CD4-positive, CD25-positive, alpha-beta regulatory T cell (primary cell): ENCODE measurements around the gene TMEM147. TPM values are rescaled to one million over a fixed set of nuclear protein-coding genes. Genes with fewer than 3 reads are reported as not detected.

Experiments used
- ATAC-seq, 2 donors: fragments of 150-1000 bp; cut with Tn5 transposase; one replicate each; pipeline ENCODE4 v1.10.0; 2021; ENCODE audit warnings: low read depth in 2 of 2, moderate number of reproducible peaks in 2 of 2, moderate library complexity in 1 of 2
- DNase-seq, 3 donors: peaks; one replicate each; pipeline versions ENCODE4 v3.0.0 to v3.0.0-alpha.2; 2012 to 2022; ENCODE audit warnings: mixed read lengths in 1 of 3
- H3K27ac ChIP-seq: one replicate; pipeline ENCODE4 v1.7.0; 2013; ENCODE audit warnings: mild to moderate bottlenecking, low read length; ENCODE audit not compliant: insufficient read depth, poor library complexity, severe bottlenecking
- H3K27me3 ChIP-seq: one replicate; pipeline ENCODE4 v1.7.0; 2013; ENCODE audit warnings: low read length; ENCODE audit not compliant: control insufficient read depth, insufficient read depth
- H3K36me3 ChIP-seq: one replicate; pipeline ENCODE4 v1.7.0; 2013; ENCODE audit warnings: mild to moderate bottlenecking, low read length, moderate library complexity; ENCODE audit not compliant: control insufficient read depth, insufficient read depth
- H3K4me1 ChIP-seq: 2 replicates; pipeline ENCODE4 v1.7.0; 2013; ENCODE audit warnings: mild to moderate bottlenecking, low read length; ENCODE audit not compliant: insufficient read depth, control insufficient read depth, poor library complexity, severe bottlenecking
- H3K4me3 ChIP-seq: one replicate; pipeline ENCODE4 v1.7.0; 2013; ENCODE audit warnings: low read depth, mild to moderate bottlenecking, low read length, moderate library complexity
- H3K9me3 ChIP-seq, 2 experiments: 1 replicate in 1 of 2; 2 replicates in 1 of 2; pipeline ENCODE4 v1.7.0; 2013; ENCODE audit warnings: low read length in 2 of 2, mild to moderate bottlenecking in 1 of 2, moderate library complexity in 1 of 2; ENCODE audit not compliant: control insufficient read depth in 2 of 2
- H3K27ac Mint-ChIP-seq, 3 donors: one replicate each; pipeline ENCODE4 v1.8.0; 2020 to 2022; ENCODE audit warnings: mild to moderate bottlenecking in 3 of 3, mixed read lengths in 3 of 3, moderate library complexity in 2 of 3
- H3K27me3 Mint-ChIP-seq: one replicate; pipeline ENCODE4 v1.8.0; 2022; ENCODE audit warnings: mild to moderate bottlenecking, mixed read lengths
- H3K36me3 Mint-ChIP-seq: one replicate; pipeline ENCODE4 v1.8.0; 2020; ENCODE audit warnings: mixed read lengths
- H3K4me1 Mint-ChIP-seq, 4 donors: one replicate each; pipeline ENCODE4 v1.8.0; 2020 to 2022; ENCODE audit warnings: mixed read lengths in 4 of 4, mild to moderate bottlenecking in 1 of 4
- H3K4me3 Mint-ChIP-seq, 4 donors: one replicate each; pipeline ENCODE4 v1.8.0; 2020 to 2022; ENCODE audit warnings: mild to moderate bottlenecking in 4 of 4, mixed read lengths in 4 of 4, moderate library complexity in 3 of 4
- H3K9me3 Mint-ChIP-seq, 7 donors: one replicate each; pipeline ENCODE4 v1.8.0; 2020 to 2022; ENCODE audit warnings: mixed read lengths in 7 of 7, mild to moderate bottlenecking in 3 of 7, moderate library complexity in 2 of 7
- polyA plus RNA-seq, 4 donors: library from polyadenylated mRNA; unstranded; fragments of 300-500 nt; fragmentation: Illumina TruSeq; gene quantifications; one replicate each; pipeline ENCODE4 v1.2.3, GENCODE V29; 2021
- total RNA-seq: library from RNA; stranded (reverse); gene quantifications from one replicate; pipeline ENCODE4 v1.2.3, GENCODE V29; 2022

Gene TMEM147
- total and polyA plus RNA-seq, 5 donors from 2014 or later, result 37.1 to 179 (median 160) TPM

DNA sequence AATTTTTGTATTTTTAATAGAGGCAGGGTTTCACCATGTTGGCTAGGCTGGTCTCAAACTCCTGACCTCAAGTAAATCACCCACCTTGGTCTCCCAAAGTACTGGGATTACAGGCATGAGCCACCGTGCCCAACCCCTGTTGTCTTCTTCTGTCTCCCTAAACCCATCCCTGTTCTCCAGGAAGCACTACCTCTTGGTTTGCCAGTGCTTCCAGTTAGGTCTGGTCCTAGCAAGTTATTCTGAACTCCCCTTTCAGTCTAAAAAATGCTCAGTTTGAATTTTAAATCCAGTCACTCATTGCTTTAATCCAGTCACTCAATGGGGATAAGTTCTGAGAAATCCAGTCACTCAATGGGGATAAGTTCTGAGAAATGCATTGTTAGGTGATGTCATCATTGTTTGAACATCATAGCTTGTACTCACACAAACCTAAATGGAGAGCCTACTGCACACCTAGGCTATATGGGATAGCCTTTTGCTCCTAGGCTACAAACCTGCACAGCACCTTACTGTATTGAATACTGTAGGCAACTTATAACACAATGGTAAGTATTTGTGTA, 26.1 kb downstream of the TMEM147 start:
- Histone ChIP-seq H3K4me3 (no peak overlapping the region), H3K36me3 (no peaks in the 10 kb centered on the region), H3K27ac (no peak overlapping the region), H3K9me3 (peaks cover 12 to 15% of the 10 kb centered on the region in 2 experiments), H3K27me3 (no peaks in the 10 kb centered on the region), H3K4me1 (no peaks in the 10 kb centered on the region)
- Mint-ChIP-seq H3K4me1 (no peaks in the 10 kb centered on the region), H3K4me3 (no peak overlapping the region), H3K27ac (peak overlapping the region in 1 of 3 donors; percentile 23), H3K9me3 (peaks cover 0 to 19% (median 5%) of the 10 kb centered on the region in 7 donors), H3K27me3 (peaks cover 28% of the 10 kb centered on the region), H3K36me3 (no peaks in the 10 kb centered on the region)
- ATAC-seq (no peak), DNase-seq (no peak)

DNA sequence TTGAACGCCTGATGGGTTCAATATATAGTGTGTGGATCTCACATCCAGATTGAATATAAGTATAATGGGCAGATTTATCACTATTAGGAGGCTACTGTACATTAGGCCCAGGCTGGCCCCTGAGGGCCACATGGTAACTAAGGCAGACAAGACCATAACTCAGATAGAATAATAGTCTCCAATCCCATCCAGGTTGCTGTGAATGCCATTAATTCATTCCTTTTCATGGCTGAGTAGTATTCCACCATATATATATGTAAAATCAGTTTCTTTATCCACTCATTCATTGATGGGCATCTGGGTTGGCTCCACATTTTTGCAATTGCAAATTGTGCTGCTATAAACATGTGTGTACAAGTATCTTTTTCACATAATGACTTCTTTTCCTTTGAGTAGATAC, 32.5 kb downstream of the TMEM147 start:
- Histone ChIP-seq H3K27ac (no peak overlapping the region), H3K4me3 (no peak overlapping the region), H3K27me3 (no peaks in the 10 kb centered on the region), H3K9me3 (peaks cover 20 to 27% of the 10 kb centered on the region in 2 experiments), H3K36me3 (no peaks in the 10 kb centered on the region), H3K4me1 (no peaks in the 10 kb centered on the region)
- ATAC-seq (no peak), DNase-seq (no peak)
- H3K36me3 Mint-ChIP-seq, result no peaks in the 10 kb centered on the region
- peaks cover 0 to 35% (median 15%) of the 10 kb centered on the region in 7 donors for H3K9me3 Mint-ChIP-seq
- no peak overlapping the region for H3K27ac Mint-ChIP-seq
- H3K4me3 Mint-ChIP-seq, result no peak overlapping the region
- H3K27me3 Mint-ChIP-seq, result peaks cover 6% of the 10 kb centered on the region
- no peaks in the 10 kb centered on the region for H3K4me1 Mint-ChIP-seq

DNA sequence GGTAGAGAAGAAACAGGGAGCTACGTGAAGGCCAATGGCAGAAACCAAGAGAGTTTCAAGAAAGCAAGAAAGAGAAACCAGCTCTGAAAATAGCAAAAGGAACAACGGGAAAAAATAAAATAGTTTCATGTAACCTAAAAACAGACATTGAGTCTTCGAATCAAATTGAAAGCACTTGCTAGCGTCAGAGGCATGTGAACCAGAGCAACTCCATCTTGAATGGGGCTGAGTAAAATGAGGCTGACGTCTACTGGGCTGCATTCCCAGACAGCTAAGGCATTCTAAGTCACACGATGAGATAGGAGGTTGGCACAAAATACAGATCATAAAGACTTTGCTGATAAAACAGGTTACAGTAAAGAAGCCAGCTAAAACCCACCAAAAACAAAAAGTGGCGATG, 33.3 kb downstream of the TMEM147 start:
- Mint-ChIP-seq H3K36me3 (no peaks in the 10 kb centered on the region), H3K27ac (no peak overlapping the region), H3K4me3 (no peak overlapping the region), H3K9me3 (peaks cover 0 to 35% (median 15%) of the 10 kb centered on the region in 7 donors), H3K4me1 (no peaks in the 10 kb centered on the region), H3K27me3 (peaks cover 4% of the 10 kb centered on the region)
- no peak for ATAC-seq
- no peak overlapping the region for H3K27ac ChIP-seq
- H3K36me3 ChIP-seq, result no peaks in the 10 kb centered on the region
- H3K27me3 ChIP-seq, result no peaks in the 10 kb centered on the region
- no peaks in the 10 kb centered on the region for H3K4me1 ChIP-seq
- H3K9me3 ChIP-seq, result peaks cover 20 to 27% of the 10 kb centered on the region in 2 experiments
- DNase-seq, result no peak
- no peak overlapping the region for H3K4me3 ChIP-seq

DNA sequence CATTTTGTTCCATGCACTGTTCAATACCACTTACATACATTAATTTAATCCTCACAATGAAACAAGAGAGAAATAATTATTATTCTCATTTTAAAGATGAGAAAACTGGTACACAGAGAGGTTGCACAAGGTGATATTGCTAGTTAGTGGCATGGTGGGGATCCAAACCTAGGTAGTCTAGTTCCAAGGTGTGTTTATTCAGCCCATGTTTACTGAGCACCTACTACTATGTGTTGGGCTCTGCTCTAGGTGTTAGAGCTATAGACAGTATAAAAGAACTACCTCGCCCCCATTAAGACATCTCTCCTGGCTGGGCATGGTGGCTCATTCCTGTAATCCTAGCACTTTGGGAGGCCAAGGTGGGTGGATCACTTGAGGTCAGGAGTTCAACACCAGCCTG, 37.3 kb downstream of the TMEM147 start:
- Mint-ChIP-seq H3K27me3 (peaks cover 12% of the 10 kb centered on the region), H3K4me1 (no peaks in the 10 kb centered on the region), H3K9me3 (peaks cover 0 to 6% (median 2%) of the 10 kb centered on the region in 7 donors), H3K27ac (no peak overlapping the region), H3K36me3 (no peaks in the 10 kb centered on the region), H3K4me3 (no peak overlapping the region)
- DNase-seq, result no peak
- H3K27me3 ChIP-seq, result peaks cover 4% of the 10 kb centered on the region
- ATAC-seq, result no peak
- no peak overlapping the region for H3K27ac ChIP-seq
- peaks cover 2% of the 10 kb centered on the region in 2 experiments for H3K9me3 ChIP-seq
- H3K4me1 ChIP-seq, result no peaks in the 10 kb centered on the region
- no peak overlapping the region for H3K4me3 ChIP-seq
- no peaks in the 10 kb centered on the region for H3K36me3 ChIP-seq

DNA sequence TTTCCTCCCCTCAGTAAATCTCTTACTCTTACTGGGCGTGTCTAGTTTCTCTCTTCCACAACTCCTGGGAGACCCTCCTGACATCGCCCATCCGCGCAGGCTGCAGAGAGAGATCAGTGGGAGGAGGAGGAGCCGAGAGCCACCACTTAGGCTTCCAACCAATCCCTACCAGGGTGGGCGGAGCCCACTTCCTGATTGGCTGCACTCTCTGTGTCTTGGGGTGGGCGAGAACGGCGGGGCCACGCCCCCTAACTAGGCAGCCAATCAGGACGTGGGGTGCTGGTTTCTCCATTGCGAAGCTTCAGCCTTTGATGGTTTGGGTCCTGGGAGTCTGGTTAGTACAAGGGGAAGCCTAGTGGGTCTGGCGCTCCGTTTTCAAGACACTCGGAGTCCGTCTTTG, 40.4 kb downstream of the TMEM147 start, which contains the start of gene PMIS2:
Gene PMIS2, plus strand, starts transcription at position 326 of the 400 bp plus-strand sequence. CDS start 87 bp downstream, outside the sequence.
- Histone ChIP-seq H3K27ac (no peak within 1 kb of the TSS), H3K27me3 (peaks cover 4% of the 10 kb centered on the region), H3K9me3 (no peaks in the 10 kb centered on the region), H3K4me3 (no peak within 1 kb of the TSS), H3K36me3 (no peaks in the 10 kb centered on the region), H3K4me1 (no peaks in the 10 kb centered on the region)
- Mint-ChIP-seq H3K36me3 (no peaks in the 10 kb centered on the region), H3K4me3 (no peak within 1 kb of the TSS), H3K9me3 (peaks cover 0 to 5% (median 0%) of the 10 kb centered on the region in 7 donors), H3K4me1 (no peaks in the 10 kb centered on the region), H3K27ac (no peak within 1 kb of the TSS), H3K27me3 (peaks cover 10% of the 10 kb centered on the region)
- ATAC-seq, result no peak
- DNase-seq, result peak in 1 of 3 donors; percentile 28

DNA sequence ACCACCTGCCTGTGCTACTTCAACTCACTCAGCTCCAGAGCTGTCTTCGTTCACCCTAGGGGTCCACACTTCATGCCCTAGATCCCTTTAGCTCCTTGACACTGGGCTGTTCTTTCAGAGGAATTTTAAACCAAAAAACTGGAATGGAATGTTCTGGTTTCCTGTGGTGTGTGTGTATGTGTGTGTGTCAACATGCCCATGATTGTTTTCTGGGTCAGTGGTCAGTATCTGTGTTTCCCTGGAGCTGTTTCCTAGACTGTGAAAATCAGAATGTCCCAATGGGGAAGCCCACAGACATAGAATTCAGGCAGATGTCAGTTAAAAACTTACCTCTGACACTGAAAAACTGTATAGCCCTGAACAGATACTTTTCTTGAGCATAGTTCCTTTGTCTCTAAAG, 41.9 kb downstream of the TMEM147 start:
- Histone ChIP-seq H3K27ac (no peak overlapping the region), H3K36me3 (no peaks in the 10 kb centered on the region), H3K4me1 (no peaks in the 10 kb centered on the region), H3K4me3 (no peak overlapping the region), H3K9me3 (no peaks in the 10 kb centered on the region), H3K27me3 (peaks cover 4% of the 10 kb centered on the region)
- no peak overlapping the region for H3K27ac Mint-ChIP-seq
- H3K4me1 Mint-ChIP-seq, result peaks cover 0 to 3% (median 0%) of the 10 kb centered on the region in 4 donors
- no peak overlapping the region for H3K4me3 Mint-ChIP-seq
- H3K27me3 Mint-ChIP-seq, result peaks cover 8% of the 10 kb centered on the region
- H3K36me3 Mint-ChIP-seq, result no peaks in the 10 kb centered on the region
- ATAC-seq (no peak), DNase-seq (no peak)
- peaks cover 0 to 5% (median 0%) of the 10 kb centered on the region in 7 donors for H3K9me3 Mint-ChIP-seq

DNA sequence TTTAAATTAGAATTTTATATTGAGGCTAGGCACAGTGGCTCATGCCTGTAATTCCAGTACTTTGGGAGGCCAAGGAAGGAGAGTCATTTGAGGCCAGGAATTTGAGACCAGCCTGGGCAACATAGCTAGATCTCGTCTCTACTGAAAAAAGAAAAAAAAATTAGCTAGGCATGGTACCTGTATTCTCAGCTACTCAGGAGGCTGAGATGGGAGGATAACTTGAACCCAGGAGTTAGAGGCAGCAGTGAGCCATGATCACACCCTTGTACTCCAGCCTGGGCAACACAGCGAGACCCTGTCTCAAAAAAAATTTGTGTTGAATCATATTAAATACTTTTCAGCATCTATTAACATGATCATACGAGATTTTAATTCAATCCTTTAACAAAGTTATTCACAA, 45.4 kb downstream of the TMEM147 start:
- Histone ChIP-seq H3K27ac (no peak overlapping the region), H3K27me3 (no peaks in the 10 kb centered on the region), H3K4me3 (no peak overlapping the region), H3K9me3 (no peaks in the 10 kb centered on the region), H3K4me1 (no peaks in the 10 kb centered on the region), H3K36me3 (no peaks in the 10 kb centered on the region)
- ATAC-seq (no peak), DNase-seq (no peak)
- peaks cover 8% of the 10 kb centered on the region for H3K27me3 Mint-ChIP-seq
- H3K4me3 Mint-ChIP-seq, result no peak overlapping the region
- peaks cover 0 to 5% (median 0%) of the 10 kb centered on the region in 7 donors for H3K9me3 Mint-ChIP-seq
- H3K4me1 Mint-ChIP-seq, result peaks cover 0 to 3% (median 0%) of the 10 kb centered on the region in 4 donors
- H3K36me3 Mint-ChIP-seq, result no peaks in the 10 kb centered on the region
- no peak overlapping the region for H3K27ac Mint-ChIP-seq

DNA sequence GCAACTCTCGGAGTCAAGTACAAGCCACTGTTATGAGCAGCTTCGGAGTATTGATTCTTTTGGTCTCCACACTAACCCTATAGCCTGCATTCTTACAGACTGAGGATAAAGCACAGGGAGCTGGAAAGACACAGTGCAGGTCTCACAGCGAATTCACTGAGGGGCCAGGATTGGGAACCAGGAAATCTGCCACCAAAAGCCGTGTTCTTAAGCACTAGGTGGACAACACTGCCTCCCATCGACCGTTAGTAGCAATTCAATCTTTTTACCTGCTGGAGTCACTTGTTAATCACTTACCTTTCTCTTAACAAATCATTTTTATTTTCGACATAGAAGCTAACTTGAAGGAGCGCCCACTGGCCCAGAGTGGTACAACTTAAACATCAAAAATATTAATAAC, 46.8 kb downstream of the TMEM147 start:
- Mint-ChIP-seq H3K27ac (no peak overlapping the region), H3K27me3 (peaks cover 11% of the 10 kb centered on the region), H3K36me3 (no peaks in the 10 kb centered on the region), H3K4me1 (peaks cover 0 to 3% (median 0%) of the 10 kb centered on the region in 4 donors), H3K9me3 (peaks cover 0 to 1% (median 0%) of the 10 kb centered on the region in 7 donors), H3K4me3 (no peak overlapping the region)
- H3K27me3 ChIP-seq, result no peaks in the 10 kb centered on the region
- DNase-seq, result peak in 2 of 3 donors; percentile 26 to 67
- no peaks in the 10 kb centered on the region for H3K9me3 ChIP-seq
- H3K36me3 ChIP-seq, result no peaks in the 10 kb centered on the region
- H3K27ac ChIP-seq, result no peak overlapping the region
- H3K4me1 ChIP-seq, result no peaks in the 10 kb centered on the region
- ATAC-seq, result no peak
- no peak overlapping the region for H3K4me3 ChIP-seq
